ENCODE results near the gene TBL1X.
A peak's percentile ranks its signal among the peaks of the same experiment; 100 is the strongest.
"Not testable (repeated sequence)": the region's sequence is repeated elsewhere in the genome, so short reads cannot be mapped to it uniquely, and the experiment has no call there.

TBL1X gene

GRCh38 chrX:9459186-9459748, 5.6 kb upstream of the TBL1X start:
- no peak for DNase-seq

- no peak for DNase-seq
Measured at GRCh38 chrX:9461087-9461486, 3.8 kb upstream of the TBL1X start.

- DNase-seq, result no peak
Measured at GRCh38 chrX:9462456-9462855, 2.4 kb upstream of the TBL1X start.

- peak; percentile 11 for DNase-seq
Measured at GRCh38 chrX:9465380-9466123, 694 bp downstream of the TBL1X start.

- DNase-seq, result no peak
Measured at GRCh38 chrX:9466124-9466495, 1.3 kb downstream of the TBL1X start.

- DNase-seq, result no peak
Measured at GRCh38 chrX:9466736-9467135, 1.9 kb downstream of the TBL1X start.

- DNase-seq, result no peak
Measured at GRCh38 chrX:9467146-9467545, 2.3 kb downstream of the TBL1X start.

GRCh38 chrX:9467751-9468150, 2.9 kb downstream of the TBL1X start:
- no peak for DNase-seq

- DNase-seq, result no peak
Measured at GRCh38 chrX:9471571-9471985, 6.7 kb downstream of the TBL1X start.

- DNase-seq, result no peak
Measured at GRCh38 chrX:9473708-9474107, 8.8 kb downstream of the TBL1X start.

- not testable (repeated sequence) for DNase-seq
Measured at GRCh38 chrX:9475417-9475816, 10.6 kb downstream of the TBL1X start.

- no peak for DNase-seq
Measured at GRCh38 chrX:9475984-9476383, 11.1 kb downstream of the TBL1X start.

- DNase-seq, result no peak
Measured at GRCh38 chrX:9476810-9477575, 12.1 kb downstream of the TBL1X start.

GRCh38 chrX:9482408-9482807, 17.6 kb downstream of the TBL1X start:
- no peak for DNase-seq

- DNase-seq, result no peak
Measured at GRCh38 chrX:9482837-9483236, 18.0 kb downstream of the TBL1X start.

- DNase-seq, result no peak
Measured at GRCh38 chrX:9483376-9483775, 18.5 kb downstream of the TBL1X start.

GRCh38 chrX:9486786-9487387, 22.0 kb downstream of the TBL1X start:
- DNase-seq, result no peak

- DNase-seq, result no peak
Measured at GRCh38 chrX:9488586-9488985, 23.7 kb downstream of the TBL1X start.

GRCh38 chrX:9489234-9489633, 24.4 kb downstream of the TBL1X start:
- no peak for DNase-seq

- DNase-seq, result no peak
Measured at GRCh38 chrX:9492901-9493300, 28.0 kb downstream of the TBL1X start.

GRCh38 chrX:9493936-9494335, 29.1 kb downstream of the TBL1X start:
- DNase-seq, result no peak

- no peak for DNase-seq
Measured at GRCh38 chrX:9494771-9495170, 29.9 kb downstream of the TBL1X start.

GRCh38 chrX:9495496-9495895, 30.6 kb downstream of the TBL1X start:
- no peak for DNase-seq

- no peak for DNase-seq
Measured at GRCh38 chrX:9498236-9498635, 33.4 kb downstream of the TBL1X start.
